Cardiac fibroblast (primary cell): ENCODE results near the gene DNLZ.

Experiments used
- DNase-seq, 2 donors: peaks; one replicate each; pipeline versions ENCODE4 v3.0.0 to v3.0.0-alpha.2; 2010; ENCODE audit warnings: low read depth in 2 of 2
- H3K4me3 ChIP-seq, 2 donors: replicated peaks in 1 of 2; 1 replicate in 1 of 2; 2 replicates in 1 of 2; pipeline ENCODE4 v1.5.1; 2011; ENCODE audit warnings: low read depth in 2 of 2, low read length in 2 of 2, mild to moderate bottlenecking in 2 of 2, moderate library complexity in 1 of 2
- CTCF ChIP-seq: IDR thresholded peaks from one replicate; pipeline ENCODE4 v1.5.1; 2011; ENCODE audit warnings: low read depth, mild to moderate bottlenecking, low read length, inconsistent platforms

DNLZ gene

GRCh38 chr9:136327304-136327974 lies 36.1 kb downstream of the DNLZ start, which contains the start of gene GPSM1:
Gene GPSM1, plus strand, starts transcription at chr9:136327539. Its CDS starts 157 bp downstream, at chr9:136327696.
- DNase-seq = peak; percentile 38 to 67
- TF ChIP-seq CTCF = no peak
- peak within 1 kb of the TSS; percentile 76 to 79 for H3K4me3 ChIP-seq

- no peak for DNase-seq
- H3K4me3 ChIP-seq = peak overlapping the region; percentile 36 to 43
- TF ChIP-seq CTCF = no peak
Observed at GRCh38 chr9:136326761-136327303, 36.7 kb downstream of the DNLZ start.

- no peak overlapping the region for H3K4me3 ChIP-seq
- no peak for TF ChIP-seq CTCF
- DNase-seq = peak; percentile 23 to 67
Observed at GRCh38 chr9:136326061-136326760, 37.3 kb downstream of the DNLZ start.

GRCh38 chr9:136325358-136325757 lies 38.2 kb downstream of the DNLZ start:
- DNase-seq = no peak
- TF ChIP-seq CTCF = no peak
- no peak overlapping the region for H3K4me3 ChIP-seq

GRCh38 chr9:136324501-136325300 lies 38.8 kb downstream of the DNLZ start:
- H3K4me3 ChIP-seq = no peak overlapping the region
- DNase-seq = no peak
- TF ChIP-seq CTCF = no peak

- no peak overlapping the region for H3K4me3 ChIP-seq
- TF ChIP-seq CTCF = no peak
- DNase-seq = no peak
Observed at GRCh38 chr9:136323371-136323789, 40.2 kb downstream of the DNLZ start.
